Activated T-cell treated with anti-CD3 and anti-CD28 coated beads, Interleukin-2, amount 50 U/mL, for 72 hours (primary cell): ENCODE data around the gene ANKRD34A. TPM values are rescaled to one million over a fixed set of nuclear protein-coding genes. Genes with fewer than 3 reads are reported as not detected.
A peak's percentile ranks its signal among the peaks of the same experiment; 100 is the strongest.

ENCODE experiments used
- ATAC-seq, 2 donors: fragments of 150-1000 bp; cut with Tn5 transposase; replicated peaks in 1 of 2; 2 replicates each; pipeline ENCODE4 v1.10.0; 2021; ENCODE audit warnings: moderate library complexity in 2 of 2, mild to moderate bottlenecking in 1 of 2
- DNase-seq, 2 donors: peaks; one replicate each; pipeline ENCODE4 v3.0.0; 2021 to 2022; ENCODE audit warnings: mixed read lengths in 1 of 2
- H3K27ac Mint-ChIP-seq: one replicate; pipeline ENCODE4 v1.8.0; 2022; ENCODE audit warnings: mild to moderate bottlenecking, moderate library complexity, mixed read lengths
- H3K27me3 Mint-ChIP-seq: one replicate; pipeline ENCODE4 v1.8.0; 2022; ENCODE audit warnings: low read depth, mixed read lengths
- H3K36me3 Mint-ChIP-seq, 2 donors: one replicate each; pipeline ENCODE4 v1.8.0; 2022; ENCODE audit warnings: mixed read lengths in 2 of 2, mild to moderate bottlenecking in 1 of 2; ENCODE audit not compliant: insufficient read depth in 2 of 2
- H3K4me1 Mint-ChIP-seq: one replicate; pipeline ENCODE4 v1.8.0; 2022; ENCODE audit warnings: low read depth, mixed read lengths
- H3K4me3 Mint-ChIP-seq, 2 donors: one replicate each; pipeline ENCODE4 v1.8.0; 2022; ENCODE audit warnings: mild to moderate bottlenecking in 2 of 2, mixed read lengths in 2 of 2, moderate library complexity in 2 of 2
- H3K9me3 Mint-ChIP-seq, 2 donors: one replicate each; pipeline ENCODE4 v1.8.0; 2022; ENCODE audit warnings: mixed read lengths in 2 of 2
- total RNA-seq, 2 donors: library from RNA; stranded (reverse); gene quantifications; one replicate each; pipeline ENCODE4 v1.2.3, GENCODE V29; 2022

Gene ANKRD34A
- total RNA-seq, 2 donors from 2014 or later, result 2.6 to 3.6 TPM

DNA sequence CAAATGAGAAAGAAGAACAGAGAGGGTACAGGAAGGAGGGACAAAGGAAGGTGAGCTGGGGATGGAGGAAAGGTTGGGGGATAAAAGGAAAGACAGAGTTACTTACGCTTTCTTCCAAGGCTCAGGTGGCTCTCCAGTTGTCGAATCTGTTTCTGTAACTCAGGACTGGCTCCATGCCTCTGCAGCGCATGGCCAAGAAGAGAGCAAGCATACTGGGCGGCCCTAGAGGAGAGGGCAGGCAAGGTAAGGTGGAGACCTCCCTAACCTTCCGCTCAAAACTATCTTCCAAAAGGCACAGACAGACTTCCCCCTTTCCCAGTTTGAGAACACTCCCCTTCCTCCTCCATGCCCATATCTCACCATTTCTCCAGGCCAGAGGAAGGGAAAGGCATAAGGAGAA lies 46.8 kb downstream of the ANKRD34A start:
- Mint-ChIP-seq H3K9me3 (no peaks in the 10 kb centered on the region), H3K4me1 (peaks cover 58% of the 10 kb centered on the region), H3K27ac (peak overlapping the region; percentile 96), H3K27me3 (no peaks in the 10 kb centered on the region), H3K36me3 (peaks cover 2 to 16% of the 10 kb centered on the region in 2 donors), H3K4me3 (peak overlapping the region; percentile 88 to 91)
- no peak for ATAC-seq
- DNase-seq, result no peak

DNA sequence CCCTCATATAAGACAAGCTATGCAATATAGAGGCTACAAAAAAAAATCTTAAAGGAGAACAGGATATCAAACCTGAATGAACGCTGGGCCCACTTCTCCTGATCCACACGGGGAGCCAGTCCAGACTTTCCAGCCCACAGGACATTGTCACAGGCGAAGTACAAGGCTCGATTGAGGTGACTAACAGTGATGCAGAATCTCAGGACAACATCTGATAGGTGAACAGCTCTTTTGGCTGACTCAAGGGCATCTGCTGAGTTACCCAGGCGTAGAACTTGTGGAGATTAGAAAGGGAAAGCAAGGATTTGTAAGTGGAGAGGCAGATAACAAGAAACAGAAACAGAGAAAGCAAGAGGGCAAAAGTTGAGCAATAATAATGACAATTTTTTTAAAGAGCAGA lies 47.6 kb downstream of the ANKRD34A start:
- no peak for ATAC-seq
- Mint-ChIP-seq H3K4me1 (peaks cover 58% of the 10 kb centered on the region), H3K36me3 (peaks cover 2 to 16% of the 10 kb centered on the region in 2 donors)

DNA sequence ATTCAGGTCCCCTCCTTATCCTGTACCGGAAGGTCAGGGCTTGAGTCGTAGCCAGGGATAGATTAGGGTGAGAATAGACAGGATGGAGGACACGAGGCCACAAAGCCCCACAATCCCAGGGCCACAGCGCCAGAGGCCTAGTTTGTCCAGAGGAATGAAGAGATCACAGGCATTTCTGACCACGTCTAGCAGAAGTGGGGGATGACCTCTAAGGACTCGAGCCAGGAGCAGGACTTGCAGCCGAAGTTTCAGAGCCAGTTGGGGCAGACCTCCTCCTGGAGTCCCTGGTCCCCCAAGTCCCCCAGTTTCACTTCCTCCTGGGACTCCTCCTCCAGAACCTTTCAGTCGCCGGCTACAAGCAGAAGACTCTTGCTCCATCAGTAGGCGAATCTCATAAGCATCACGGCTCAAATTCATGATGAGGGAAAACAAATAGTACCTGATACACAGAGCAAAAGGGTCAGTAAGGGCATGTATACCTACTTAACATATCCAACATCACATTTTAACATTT lies 52.2 kb downstream of the ANKRD34A start:
- ATAC-seq, result no peak
- no peak for DNase-seq

More for the DNA sequence above, 47.6 kb downstream of the ANKRD34A start:
- Mint-ChIP-seq H3K9me3 (no peaks in the 10 kb centered on the region), H3K4me3 (peak overlapping the region; percentile 66 to 91), H3K27me3 (no peaks in the 10 kb centered on the region), H3K27ac (peak overlapping the region; percentile 78)
- no peak for DNase-seq

More for the DNA sequence above, 52.2 kb downstream of the ANKRD34A start:
- Mint-ChIP-seq H3K9me3 (no peaks in the 10 kb centered on the region), H3K27me3 (no peaks in the 10 kb centered on the region), H3K4me3 (no peak overlapping the region), H3K4me1 (peaks cover 37% of the 10 kb centered on the region), H3K36me3 (peaks cover 4 to 20% of the 10 kb centered on the region in 2 donors), H3K27ac (no peak overlapping the region)

Other genes with a start within 250 kb of the ANKRD34A start
- under 1 TPM in 1 of 2 donors, not detected in 1; 0.29 TPM for gene CD160, start 245.1 kb downstream of the ANKRD34A start, total RNA-seq
- 10 to 100 TPM; 22.4 to 27.4 TPM for gene RNF115, start 140.5 kb downstream of the ANKRD34A start, total RNA-seq
- 10 to 100 TPM; 57.3 to 70.3 TPM for gene POLR3C, start 140.4 kb downstream of the ANKRD34A start, total RNA-seq
- gene NUDT17, start 118.9 kb downstream of the ANKRD34A start, total RNA-seq, result 10 to 100 TPM in 1 of 2 donors, 1 to 10 TPM in 1; 6.6 to 10.6 TPM
- 10 to 100 TPM; 30.9 to 35.6 TPM for gene PIAS3, start 105.5 kb downstream of the ANKRD34A start, total RNA-seq
- gene ANKRD35, start 78.7 kb downstream of the ANKRD34A start, total RNA-seq, result under 1 TPM; 0.39 to 0.41 TPM
- 1 to 10 TPM; 1.7 to 3.5 TPM for gene ITGA10, start 54.5 kb downstream of the ANKRD34A start, total RNA-seq
- gene PEX11B, start 45.9 kb downstream of the ANKRD34A start, total RNA-seq, result 10 to 100 TPM; 39.8 to 44.0 TPM
- gene RBM8A, start 37.1 kb downstream of the ANKRD34A start, total RNA-seq, result 100 to 1,000 TPM; 238 to 244 TPM
- gene LIX1L, start 6.6 kb downstream of the ANKRD34A start, total RNA-seq, result 10 to 100 TPM; 36.9 to 39.5 TPM
- gene POLR3GL, start 115 bp upstream of the ANKRD34A start, total RNA-seq, result 10 to 100 TPM; 32.5 to 36.1 TPM
- gene TXNIP, start 32.0 kb upstream of the ANKRD34A start, total RNA-seq, result 100 to 1,000 TPM; 141 to 212 TPM
- not detected for gene HJV, start 57.2 kb upstream of the ANKRD34A start, total RNA-seq
- gene NBPF10, start 180.2 kb upstream of the ANKRD34A start, total RNA-seq, result 1 to 10 TPM; 2.3 to 2.5 TPM